ENCODE results near the gene PDE6C. TPM values are rescaled to one million over a fixed set of nuclear protein-coding genes. Genes with fewer than 3 reads are reported as not detected.

Gene PDE6C
- polyA plus RNA-seq, 1 of the 3 experiments (the other 2 are of a cell fraction) = not detected

GRCh38 chr10:93595378-93596161, 16.8 kb upstream of the PDE6C start:
- POLR2A ChIA-PET = no interaction called here
- WGBS (ENCODE audit: low lambda C conversion rate) = 49% methylated on average over 4 of the region's 5 CpGs
- no peaks in the 10 kb centered on the region for H3K9me2 ChIP-seq
- H3K9me3 ChIP-seq = no peaks in the 10 kb centered on the region
- H4K20me1 ChIP-seq (ENCODE audit: insufficient read depth) = no peaks in the 10 kb centered on the region
- no peaks in the 10 kb centered on the region for H3K36me3 ChIP-seq (replicated peaks in 1 of 2; ENCODE audit: control insufficient read depth in 1 of 2, insufficient read depth in 2 of 2, low read length in 1 of 2)
- peaks cover 0 to 2% of the 10 kb centered on the region in 2 experiments; a peak in 1 of 4 replicates for H3K4me1 ChIP-seq (ENCODE audit: control insufficient read depth in 1 of 2, insufficient read depth in 2 of 2, low read depth in 1 of 2, low read length in 1 of 2)
- CTCF ChIA-PET = no interaction called here
- no peak overlapping the region for H3K9ac ChIP-seq
- H2AFZ ChIP-seq (ENCODE audit: low read depth) = no peak overlapping the region
- no peaks in the 10 kb centered on the region for H3F3A ChIP-seq (replicated peaks; ENCODE audit: insufficient read depth)
- peaks cover 6% of the 10 kb centered on the region; the same call in 1 of the 2 replicates for H3K27me3 ChIP-seq (ENCODE audit: insufficient read depth)
- TF ChIP-seq MAX (IDR thresholded peaks at IDR 0.05; ENCODE audit: low read depth) = no peak
- no peak overlapping the region for H3K4me2 ChIP-seq
- no peaks in the 10 kb centered on the region for H3K79me2 ChIP-seq (ENCODE audit: insufficient read depth)
- DNase-seq = no peak
- no peak overlapping the region for H3K4me3 ChIP-seq (ENCODE audit: low read depth in 2 of 2, low read length in 1 of 2)
- no peak overlapping the region for H3K27ac ChIP-seq (ENCODE audit: low read depth in 2 of 2, low read length in 1 of 2)

- Histone ChIP-seq H3K4me1 (ENCODE audit: control insufficient read depth in 1 of 2, insufficient read depth in 2 of 2, low read depth in 1 of 2, low read length in 1 of 2) (peaks cover 0 to 5% of the 10 kb centered on the region in 2 experiments; a peak in 1 of 4 replicates), H3K9ac (no peak overlapping the region), H3K9me2 (no peaks in the 10 kb centered on the region), H3K4me3 (ENCODE audit: low read depth in 2 of 2, low read length in 1 of 2) (no peak overlapping the region), H3F3A (replicated peaks; ENCODE audit: insufficient read depth) (no peaks in the 10 kb centered on the region), H3K4me2 (no peak overlapping the region), H3K79me2 (ENCODE audit: insufficient read depth) (no peaks in the 10 kb centered on the region), H3K27ac (ENCODE audit: low read depth in 2 of 2, low read length in 1 of 2) (no peak overlapping the region), H3K36me3 (replicated peaks in 1 of 2; ENCODE audit: control insufficient read depth in 1 of 2, insufficient read depth in 2 of 2, low read length in 1 of 2) (no peaks in the 10 kb centered on the region), H4K20me1 (ENCODE audit: insufficient read depth) (no peaks in the 10 kb centered on the region), H3K9me3 (no peaks in the 10 kb centered on the region), H2AFZ (ENCODE audit: low read depth) (no peak overlapping the region), H3K27me3 (ENCODE audit: insufficient read depth) (peaks cover 9% of the 10 kb centered on the region; the same call in 1 of the 2 replicates)
- peak; percentile 16; the same call in 1 of the 2 replicates for TF ChIP-seq CTCF (IDR thresholded peaks at IDR 0.05)
- TF ChIP-seq GABPA (IDR thresholded peaks at IDR 0.05; ENCODE audit: low read depth) = no peak
- TF ChIP-seq USF1 (IDR thresholded peaks at IDR 0.05; ENCODE audit: borderline replicate concordance, low read depth) = no peak
- ChIA-PET POLR2A (no interaction called here), CTCF (no interaction called here)
- 82% methylated on average over 4 of the region's 4 CpGs for WGBS (ENCODE audit: low lambda C conversion rate)
- DNase-seq = no peak
Observed at GRCh38 chr10:93596539-93596938, 15.8 kb upstream of the PDE6C start.

GRCh38 chr10:93597075-93597599, 15.2 kb upstream of the PDE6C start:
- no peaks in the 10 kb centered on the region for H3K9me3 ChIP-seq
- H3K4me1 ChIP-seq (ENCODE audit: control insufficient read depth in 1 of 2, insufficient read depth in 2 of 2, low read depth in 1 of 2, low read length in 1 of 2) = peaks cover 0 to 5% of the 10 kb centered on the region in 2 experiments; a peak in 1 of 4 replicates
- no peak for DNase-seq
- no peaks in the 10 kb centered on the region for H3K36me3 ChIP-seq (replicated peaks in 1 of 2; ENCODE audit: control insufficient read depth in 1 of 2, insufficient read depth in 2 of 2, low read length in 1 of 2)
- 50% methylated on average over 1 of the region's 1 CpG for WGBS (ENCODE audit: low lambda C conversion rate)
- no peaks in the 10 kb centered on the region for H4K20me1 ChIP-seq (ENCODE audit: insufficient read depth)
- H2AFZ ChIP-seq (ENCODE audit: low read depth) = no peak overlapping the region
- no peak overlapping the region for H3K4me3 ChIP-seq (ENCODE audit: low read depth in 2 of 2, low read length in 1 of 2)
- no peak overlapping the region for H3K4me2 ChIP-seq
- no peak overlapping the region for H3K9ac ChIP-seq
- H3K9me2 ChIP-seq = no peaks in the 10 kb centered on the region
- TF ChIP-seq CTCF (IDR thresholded peaks at IDR 0.05) (no peak), MXI1 (IDR thresholded peaks at IDR 0.05; ENCODE audit: low read depth, low read length) (no peak), ELF1 (IDR thresholded peaks at IDR 0.05) (no peak), MAX (IDR thresholded peaks at IDR 0.05; ENCODE audit: low read depth) (no peak), JUND (IDR thresholded peaks at IDR 0.05) (no peak), CHD2 (IDR thresholded peaks at IDR 0.05; ENCODE audit: low read length, partially characterized antibody) (no peak), TEAD4 (IDR thresholded peaks at IDR 0.05; ENCODE audit: borderline replicate concordance, insufficient read depth) (no peak)
- H3F3A ChIP-seq (replicated peaks; ENCODE audit: insufficient read depth) = no peaks in the 10 kb centered on the region
- POLR2A ChIA-PET = no interaction called here
- CTCF ChIA-PET = no interaction called here
- H3K27me3 ChIP-seq (ENCODE audit: insufficient read depth) = peaks cover 15% of the 10 kb centered on the region; the same call in 1 of the 2 replicates
- H3K27ac ChIP-seq (ENCODE audit: low read depth in 2 of 2, low read length in 1 of 2) = no peak overlapping the region
- no peaks in the 10 kb centered on the region for H3K79me2 ChIP-seq (ENCODE audit: insufficient read depth)

Measured in SK-N-SH (cell line).